H1 (cell line): ENCODE results near the gene NOB1. TPM values are rescaled to one million over a fixed set of nuclear protein-coding genes. Genes with fewer than 3 reads are reported as not detected.

ENCODE experiments used
- CBX8 ChIP-seq: fragments of 300-800, 300-1000 bp; sonication (generic); IDR thresholded peaks from 2 replicates; pipeline ENCODE4 v1.7.1; 2016; ENCODE audit warnings: low read depth, low read length, borderline replicate concordance
- CHD7 ChIP-seq: fragments of 300-600 bp; sonication (generic); IDR thresholded peaks from 2 replicates; pipeline ENCODE4 v1.7.1; 2012; ENCODE audit warnings: low read length, moderate library complexity, mild to moderate bottlenecking, inconsistent platforms; ENCODE audit not compliant: insufficient replicate concordance
- CTBP2 ChIP-seq: IDR thresholded peaks from 2 replicates; pipeline ENCODE4 v1.7.0; 2011; ENCODE audit warnings: borderline replicate concordance, mild to moderate bottlenecking, moderate library complexity, mixed read lengths, low read length; ENCODE audit not compliant: insufficient read depth, insufficient read length
- EGR1 ChIP-seq: IDR thresholded peaks from 2 replicates; pipeline ENCODE4 v1.6.1; 2011; ENCODE audit warnings: low read depth, low read length, borderline replicate concordance
- TCF12 ChIP-seq: IDR thresholded peaks from 2 replicates; pipeline ENCODE4 v1.6.1; 2011; ENCODE audit warnings: low read depth, mild to moderate bottlenecking, low read length
- polyA plus RNA-seq, 7 experiments: library from polyadenylated mRNA; depleted of rRNA in 3 of 7; stranded (reverse) in 5 of 7; unstranded in 2 of 7; fragments of >200 nt in 5 of 7; fragments of 200-250 nt in 2 of 7; gene quantifications; 1 replicate in 5 of 7; 2 replicates in 1 of 7; 4 replicates in 1 of 7; pipeline versions ENCODE4 v1.2.1 to v1.2.3, GENCODE V29; 2011 to 2013; ENCODE audit warnings: missing spikeins in 2 of 7, mixed read lengths in 2 of 7
- total RNA-seq: library from RNA; stranded (reverse); fragmentation: NEBNext Ultra II Directional; extraction: Animal tissue kit (Norgen Biotek cat#: 25700); gene quantifications from 2 replicates; pipeline ENCODE4 v1.2.1, GENCODE V29; 2021

NOB1 gene
- total and polyA plus RNA-seq, 2 of the 8 experiments (the other 6 are each of a cell fraction or from before 2014, with no cell fraction given): 88.2 to 108 TPM

DNA sequence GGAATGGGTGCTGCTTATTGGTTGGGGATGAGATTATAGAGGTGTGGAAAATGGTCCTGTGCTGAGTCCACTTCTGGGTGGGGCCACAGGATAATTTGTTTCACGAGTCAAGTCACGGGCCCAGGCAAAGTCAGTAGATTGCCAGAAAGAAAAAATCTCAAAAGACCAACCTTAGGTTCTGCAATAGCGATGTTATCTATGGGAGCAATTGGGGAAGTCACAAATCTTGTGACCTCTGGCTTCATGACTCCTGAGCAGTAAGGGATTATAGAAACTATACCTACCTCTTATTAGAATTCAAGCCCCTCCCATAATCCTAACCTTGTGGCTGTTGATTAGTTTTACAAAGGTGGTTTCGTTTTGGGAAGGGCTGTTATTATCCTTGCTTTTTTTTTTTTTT, 38.8 kb upstream of the NOB1 start (continued):
- TF ChIP-seq CHD7: no peak
- no peak for TF ChIP-seq EGR1
- no peak for TF ChIP-seq CTBP2
- TF ChIP-seq CBX8: no peak
- TF ChIP-seq TCF12: no peak
